Activated B cell treated with CpG ODN at 0.5 μM for 24 hours (primary cell): Measurements from ENCODE around the gene OCA2. TPM values are rescaled to one million over a fixed set of nuclear protein-coding genes. Genes with fewer than 3 reads are reported as not detected.

Experiments used
- ATAC-seq: fragments of 200-7000 bp; cut with Tn5 transposase; one replicate; pipeline ENCODE4 v1.10.0; 2021; ENCODE audit warnings: low read depth, mild to moderate bottlenecking, moderate library complexity
- CTCF ChIA-PET: fragments of 350-600 bp; sonication (Branson Sonifier 250); formaldehyde crosslinking; loops from one replicate; lab custom pipeline; 2021; ENCODE audit warnings: antibody characterized with exemption; lab: Charles Lee
- POLR2A ChIA-PET: fragments of 350-600 bp; sonication (Branson Sonifier 250); formaldehyde crosslinking; loops from one replicate; lab custom pipeline; 2021; ENCODE audit warnings: antibody characterized with exemption; lab: Charles Lee
- DNase-seq: peaks from one replicate; pipeline ENCODE4 v3.0.0; 2022
- H3K27ac Mint-ChIP-seq: one replicate; pipeline ENCODE4 v1.8.0; 2020; ENCODE audit warnings: mixed read lengths
- H3K27me3 Mint-ChIP-seq: one replicate; pipeline ENCODE4 v1.8.0; 2021; ENCODE audit warnings: mixed read lengths
- H3K36me3 Mint-ChIP-seq: one replicate; pipeline ENCODE4 v1.8.0; 2021; ENCODE audit warnings: low read depth, mixed read lengths
- H3K4me1 Mint-ChIP-seq: one replicate; pipeline ENCODE4 v1.8.0; 2021; ENCODE audit warnings: mixed read lengths
- H3K4me3 Mint-ChIP-seq: one replicate; pipeline ENCODE4 v1.8.0; 2020; ENCODE audit warnings: mild to moderate bottlenecking, mixed read lengths
- H3K9me3 Mint-ChIP-seq: one replicate; pipeline ENCODE4 v1.8.0; 2020; ENCODE audit warnings: mixed read lengths
- CTCF ChIP-seq: fragments of 200-600 bp; IDR thresholded peaks from one replicate; pipeline ENCODE4 v1.8.0; 2022; ENCODE audit warnings: antibody characterized with exemption, mild to moderate bottlenecking
- intact Hi-C: fragments of 100-400 bp; cut with micrococcal nuclease; formaldehyde crosslinking; loops from one replicate; pipeline ENCODE4 v1.15.1; 2024
- total RNA-seq: library from RNA; stranded (reverse); gene quantifications from 2 replicates; pipeline ENCODE4 v1.2.3, GENCODE V29; 2022

Gene OCA2
- total RNA-seq, 1 donor from 2014 or later = not detected

DNA sequence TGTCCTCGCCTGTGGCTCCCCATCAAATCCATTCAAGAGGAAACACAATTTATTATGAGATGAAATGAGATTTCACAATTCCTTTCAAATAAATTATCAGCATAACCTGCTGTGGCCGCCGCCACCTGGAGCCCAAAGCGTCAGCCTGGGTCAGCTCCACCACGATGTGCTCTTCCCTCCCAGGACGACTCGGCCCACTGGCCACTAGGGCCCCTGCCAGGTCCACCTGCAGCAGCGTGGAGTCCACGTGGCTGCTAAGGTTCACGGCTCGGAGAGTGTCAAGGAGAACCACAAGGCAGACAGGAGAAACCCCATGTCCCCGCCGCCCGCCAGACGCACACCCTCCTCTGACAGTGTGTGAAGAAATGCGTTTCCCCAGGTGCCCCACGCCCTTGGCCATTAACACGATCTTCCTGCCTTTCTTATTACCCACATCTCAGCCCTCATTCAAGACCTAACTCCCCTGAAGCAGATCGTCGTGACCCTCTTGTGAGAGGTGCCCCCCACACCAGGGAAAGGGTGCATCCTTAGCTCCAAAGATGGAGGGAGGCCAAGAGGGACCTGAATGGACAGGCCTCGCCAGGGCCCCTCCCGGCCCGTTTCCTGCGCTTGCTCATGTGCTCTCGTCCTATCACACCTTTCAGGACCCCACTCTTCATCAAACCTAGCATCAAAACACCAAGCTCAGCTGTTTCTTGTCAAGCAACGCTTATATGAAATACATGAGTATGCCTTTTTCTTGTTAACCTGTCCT lies 80.6 kb downstream of the OCA2 start:
- Mint-ChIP-seq H3K4me3 (no peak overlapping the region), H3K9me3 (no peaks in the 10 kb centered on the region), H3K36me3 (no peaks in the 10 kb centered on the region), H3K4me1 (no peaks in the 10 kb centered on the region), H3K27ac (no peak overlapping the region), H3K27me3 (no peaks in the 10 kb centered on the region)
- DNase-seq (no peak), ATAC-seq (no peak)
- POLR2A ChIA-PET = no interaction called here
- CTCF ChIA-PET = no interaction called here
- no peak for TF ChIP-seq CTCF
- intact Hi-C loops = loop anchor here (5.0 kb wide), 2 partner anchors 961 to 1131 kb away; no protein-coding TSS in a partner anchor

DNA sequence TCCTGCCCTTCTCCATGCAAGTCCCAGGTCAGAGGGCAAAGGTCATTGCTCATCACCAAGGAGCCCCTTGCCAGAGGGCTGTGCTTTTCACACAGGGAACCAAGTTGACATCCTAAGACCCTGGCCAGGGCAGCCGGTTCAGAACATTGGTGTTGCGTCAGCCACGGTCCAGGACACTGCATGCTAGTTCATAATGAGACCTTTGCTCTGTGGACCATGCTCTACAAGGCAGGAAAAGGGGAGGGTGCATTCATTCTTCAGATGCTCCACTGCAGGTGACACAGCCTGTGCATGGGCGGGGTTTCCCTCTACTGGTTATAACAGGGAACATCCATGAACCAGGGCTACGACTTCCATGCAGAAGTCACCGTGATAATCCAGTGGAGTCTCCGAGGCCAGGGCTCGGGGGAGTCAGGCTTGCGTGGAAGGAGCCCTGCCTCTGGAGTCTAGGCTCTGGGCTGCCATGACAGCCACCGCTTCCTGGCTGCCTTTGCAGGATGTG lies 81.6 kb downstream of the OCA2 start:
- no peak overlapping the region for H3K27ac Mint-ChIP-seq
- intact Hi-C loops = loop anchor here (5.0 kb wide), 2 partner anchors 960 to 1130 kb away; no protein-coding TSS in a partner anchor
- no peaks in the 10 kb centered on the region for H3K27me3 Mint-ChIP-seq
- H3K4me3 Mint-ChIP-seq = no peak overlapping the region
- no peaks in the 10 kb centered on the region for H3K9me3 Mint-ChIP-seq
- ChIA-PET CTCF (no interaction called here), POLR2A (no interaction called here)
- no peak for ATAC-seq
- DNase-seq = no peak
- H3K4me1 Mint-ChIP-seq = no peaks in the 10 kb centered on the region
- no peak for TF ChIP-seq CTCF
- no peaks in the 10 kb centered on the region for H3K36me3 Mint-ChIP-seq

DNA sequence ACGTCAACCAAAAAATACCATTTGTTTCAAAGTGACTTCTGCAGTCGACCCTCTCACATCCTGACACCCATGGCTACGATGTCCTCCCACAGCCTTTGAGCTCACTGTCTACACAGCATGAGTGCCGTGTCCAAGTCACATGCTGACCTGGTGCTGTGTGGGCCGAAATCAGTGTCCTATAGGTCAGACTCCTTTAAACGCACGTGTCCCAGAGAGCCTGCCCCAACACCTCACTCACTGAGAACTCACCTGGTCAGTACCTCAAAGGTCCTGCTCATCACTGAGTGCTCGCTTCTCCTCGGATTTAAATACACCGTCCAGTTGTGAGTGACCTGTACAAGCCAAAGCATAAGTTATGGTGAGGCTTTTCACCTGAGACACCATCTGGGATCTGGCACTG lies 83.3 kb downstream of the OCA2 start:
- Mint-ChIP-seq H3K4me3 (no peak overlapping the region), H3K27me3 (no peaks in the 10 kb centered on the region), H3K36me3 (no peaks in the 10 kb centered on the region), H3K9me3 (no peaks in the 10 kb centered on the region), H3K27ac (no peak overlapping the region), H3K4me1 (no peaks in the 10 kb centered on the region)
- ATAC-seq = no peak
- ChIA-PET POLR2A (no interaction called here), CTCF (no interaction called here)
- TF ChIP-seq CTCF = no peak
- DNase-seq = no peak
- intact Hi-C loops = loop anchor here (5.0 kb wide), 2 partner anchors 959 to 1129 kb away; no protein-coding TSS in a partner anchor

- ChIA-PET CTCF (no interaction called here), POLR2A (no interaction called here)
- H3K4me3 Mint-ChIP-seq = no peak overlapping the region
- H3K36me3 Mint-ChIP-seq = no peaks in the 10 kb centered on the region
- ATAC-seq = no peak
- peaks cover 4% of the 10 kb centered on the region for H3K9me3 Mint-ChIP-seq
- TF ChIP-seq CTCF = no peak
- no peaks in the 10 kb centered on the region for H3K27me3 Mint-ChIP-seq
- no peak overlapping the region for H3K27ac Mint-ChIP-seq
- H3K4me1 Mint-ChIP-seq = no peaks in the 10 kb centered on the region
- no peak for DNase-seq
- intact Hi-C loops = loop anchor here (5.0 kb wide), 2 partner anchors 957 to 1127 kb away; no protein-coding TSS in a partner anchor
These were observed 84.4 kb downstream of the OCA2 start for GRCh38 chr15:28014623-28015200.

DNA sequence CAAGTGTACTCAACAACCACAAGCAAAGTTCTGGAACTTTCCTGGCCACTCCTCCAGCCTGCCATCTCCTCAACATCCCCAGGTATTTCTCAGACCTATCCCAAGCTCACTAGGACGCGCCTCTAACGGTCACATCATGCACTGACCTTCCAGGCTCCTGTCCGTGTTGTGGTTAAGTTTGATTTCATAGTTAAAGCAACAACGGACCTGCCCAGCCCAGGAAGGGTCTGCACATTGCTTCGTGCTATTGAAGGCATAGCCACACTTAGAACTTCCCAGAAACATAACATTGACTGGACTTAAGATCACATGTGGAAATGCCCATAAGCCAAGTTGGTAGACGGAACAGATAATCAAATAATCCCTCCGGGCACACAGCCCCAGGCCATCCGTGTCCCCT lies 85.1 kb downstream of the OCA2 start:
- CTCF ChIA-PET = no interaction called here
- Mint-ChIP-seq H3K4me1 (no peaks in the 10 kb centered on the region), H3K27me3 (no peaks in the 10 kb centered on the region), H3K36me3 (no peaks in the 10 kb centered on the region), H3K27ac (no peak overlapping the region), H3K9me3 (peaks cover 6% of the 10 kb centered on the region), H3K4me3 (no peak overlapping the region)
- no peak for ATAC-seq
- TF ChIP-seq CTCF = no peak
- intact Hi-C loops = no loop called here
- no peak for DNase-seq
- POLR2A ChIA-PET = no interaction called here
